Measurements from ENCODE around the gene MRAS. TPM values are rescaled to one million over a fixed set of nuclear protein-coding genes. Genes with fewer than 3 reads are reported as not detected.

Gene MRAS
- total and polyA plus RNA-seq, 2 of the 8 experiments (the other 6 are each of a cell fraction or from before 2014, with no cell fraction given) = 10.6 to 16.2 TPM

DNA sequence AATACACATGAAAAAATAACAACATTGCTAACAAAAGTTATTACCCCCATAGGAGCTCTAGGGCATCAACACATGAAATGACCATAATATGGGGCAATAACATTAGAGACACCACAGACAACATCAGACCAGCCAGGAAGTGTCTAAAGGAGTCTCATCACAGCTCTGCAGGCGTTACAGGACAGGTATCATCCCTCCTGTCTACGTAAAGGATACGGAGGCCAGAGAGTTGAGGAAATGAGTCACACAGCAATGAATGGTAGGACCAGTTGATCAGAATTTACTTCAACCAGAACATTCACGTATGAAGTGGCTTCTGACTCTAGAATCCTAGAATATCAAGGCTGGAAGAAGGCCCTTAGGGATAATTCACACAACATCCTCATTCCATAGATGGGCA lies 20.5 kb upstream of the MRAS start (continued):
- TF ChIP-seq SAP30 (IDR thresholded peaks at IDR 0.05; ENCODE audit: insufficient read depth, insufficient replicate concordance, low read length) = no peak
